Measurements from ENCODE around the gene EEF1AKMT4. TPM values are rescaled to one million over a fixed set of nuclear protein-coding genes. Genes with fewer than 3 reads are reported as not detected.

The EEF1AKMT4 gene
- total and polyA plus RNA-seq, 2 of the 4 experiments (the other 2 are of a cell fraction) = 2.9 to 3.6 TPM

DNA sequence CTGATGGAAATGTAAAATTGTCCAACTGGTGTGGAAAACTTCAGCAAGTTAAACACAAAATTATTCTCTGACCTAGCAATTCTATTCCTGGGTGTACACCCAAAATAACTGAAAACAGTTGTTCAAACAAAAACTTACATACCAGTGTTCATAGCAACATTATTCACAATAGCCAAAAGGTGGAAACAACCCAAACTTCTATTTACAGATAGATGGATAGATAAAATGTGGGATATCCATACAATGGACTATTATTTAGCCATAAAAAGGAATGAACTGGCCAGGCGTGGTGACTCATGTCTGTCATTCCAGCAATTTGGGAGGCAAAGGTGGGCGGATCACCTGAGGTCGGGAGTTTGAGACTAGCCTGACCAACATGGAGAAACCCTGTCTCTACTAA lies 27.0 kb upstream of the EEF1AKMT4 start:
- Histone ChIP-seq H3K79me1 (ENCODE audit: low read depth in 1 of 2, low read length in 2 of 2) (no peaks in the 10 kb centered on the region), H2BK5ac (ENCODE audit: low read depth, low read length, poor library complexity, severe bottlenecking) (no peak overlapping the region), H3K9me3 (ENCODE audit: control insufficient read depth, insufficient read depth, low read length) (no peaks in the 10 kb centered on the region), H2BK20ac (ENCODE audit: low read depth, low read length) (no peak overlapping the region), H3K27me3 (ENCODE audit: control insufficient read depth, insufficient read depth, low read length) (peaks cover 14% of the 10 kb centered on the region), H3K4ac (ENCODE audit: low read depth, low read length) (no peak overlapping the region), H3K4me1 (ENCODE audit: control insufficient read depth, insufficient read depth, low read length) (no peaks in the 10 kb centered on the region), H2AFZ (replicated peaks; ENCODE audit: low read length, poor library complexity) (no peak overlapping the region), H3K9ac (ENCODE audit: low read depth, low read length) (no peak overlapping the region), H4K20me1 (ENCODE audit: insufficient read depth, low read length) (no peaks in the 10 kb centered on the region), H3K36me3 (ENCODE audit: control insufficient read depth, insufficient read depth, low read length) (no peaks in the 10 kb centered on the region), H3K9me1 (ENCODE audit: insufficient read depth, low read length) (no peaks in the 10 kb centered on the region), H3K4me2 (ENCODE audit: low read depth, low read length) (no peak overlapping the region), H4K8ac (ENCODE audit: low read depth in 2 of 2, low read length in 2 of 2) (no peak overlapping the region), H3K14ac (replicated peaks; ENCODE audit: low read depth, low read length) (no peak overlapping the region), H3K4me3 (ENCODE audit: insufficient read depth, low read depth, low read length) (no peak overlapping the region), H4K5ac (ENCODE audit: low read depth, low read length) (no peak overlapping the region), H4K91ac (ENCODE audit: insufficient read depth, low read depth, low read length) (no peak overlapping the region), H3K23ac (ENCODE audit: low read depth, low read length) (no peak overlapping the region), H3K18ac (ENCODE audit: low read depth, low read length) (no peak overlapping the region), H2BK15ac (ENCODE audit: low read depth, low read length) (no peak overlapping the region), H2AK5ac (ENCODE audit: low read depth, low read length) (no peak overlapping the region), H2BK120ac (ENCODE audit: low read depth, low read length) (no peak overlapping the region), H3K56ac (ENCODE audit: extremely low read depth, insufficient read depth, low read length) (no peak overlapping the region), H2AK9ac (replicated peaks; ENCODE audit: low read depth, low read length, poor library complexity) (no peak overlapping the region), H3K27ac (ENCODE audit: insufficient read depth, low read length) (no peak overlapping the region)
- WGBS, 2 experiments (ENCODE audit: extremely low coverage in 2 of 2, insufficient read length in 1 of 2) = no CpG with 5 or more reads among the region's 3 CpGs
- DNase-seq (no peak), ATAC-seq (ENCODE audit: low read depth) (no peak)
- no peak for TF ChIP-seq NFE2L2 (IDR thresholded peaks at IDR 0.05; ENCODE audit: low read depth, low read length)
- no peak for TF ChIP-seq POLR2A (IDR thresholded peaks at IDR 0.05; ENCODE audit: low read depth, low read length)
- TF ChIP-seq SMC3 (IDR thresholded peaks at IDR 0.05; ENCODE audit: low read depth, low read length) = no peak
- TF ChIP-seq BHLHE40 (IDR thresholded peaks at IDR 0.05; ENCODE audit: low read depth, low read length) = no peak
- in situ Hi-C loops (cut with MboI; ENCODE audit: low sequenced_read_pairs) = no loop called here
- intact Hi-C loops (cut with micrococcal nuclease) = no loop called here
- BruUV-seq (replicated peaks) = no TSS peak
- ChIA-PET CTCF (interaction anchor here (0.7 kb wide), 1 partner anchor 11 kb away, joined by 4 read pairs; no protein-coding TSS in a partner anchor), POLR2A (ENCODE audit: unreplicated experiment) (no interaction called here)
- dilution Hi-C loops (cut with HindIII; ENCODE audit: low sequenced_read_pairs, unreplicated experiment) = no loop called here

All from IMR-90 (cell line).